Suprapubic skin (tissue), 4 donors: ENCODE measurements around the gene MYO7A. TPM values are rescaled to one million over a fixed set of nuclear protein-coding genes. Genes with fewer than 3 reads are reported as not detected.

Experiments used
- DNase-seq, 2 donors: peaks; one replicate each; pipeline ENCODE4 v3.0.0-alpha.2; 2019; ENCODE audit warnings: low spot score in 2 of 2
- H3K27ac ChIP-seq: fragments of 200-600 bp; sonication (generic); one replicate; pipeline ENCODE4 v1.5.1; 2019
- H3K27me3 ChIP-seq: fragments of 200-600 bp; sonication (generic); one replicate; pipeline ENCODE4 v1.5.1; 2019
- H3K36me3 ChIP-seq: fragments of 200-600 bp; sonication (generic); one replicate; pipeline ENCODE4 v1.5.1; 2019
- H3K4me1 ChIP-seq: fragments of 200-600 bp; sonication (generic); one replicate; pipeline ENCODE4 v1.5.1; 2019
- H3K4me3 ChIP-seq: fragments of 200-600 bp; sonication (generic); one replicate; pipeline ENCODE4 v1.5.1; 2019; ENCODE audit warnings: mild to moderate bottlenecking
- H3K9me3 ChIP-seq: fragments of 200-600 bp; sonication (generic); one replicate; pipeline ENCODE4 v1.5.1; 2019
- EP300 ChIP-seq: sonication (generic); formaldehyde crosslinking; IDR thresholded peaks from one replicate; pipeline ENCODE4 v1.6.1; 2017; ENCODE audit warnings: antibody characterized with exemption
- POLR2A ChIP-seq, 2 donors: fragments of 450-650 bp; IDR thresholded peaks; one replicate each; pipeline ENCODE4 v1.6.1; 2017; ENCODE audit warnings: antibody characterized with exemption in 2 of 2, mild to moderate bottlenecking in 2 of 2, moderate library complexity in 2 of 2
- POLR2AphosphoS5 ChIP-seq, 3 donors: sonication (generic); formaldehyde crosslinking; IDR thresholded peaks; one replicate each; pipeline ENCODE4 v1.6.1; 2017; ENCODE audit warnings: antibody characterized with exemption in 3 of 3
- WGBS: methylation state at CpG from one replicate; pipeline ENCODE4 v1.1.5; 2018; 5-methylcytosine and 5-hydroxymethylcytosine counted together
- total RNA-seq, 4 donors: library from RNA; depleted of rRNA; stranded (reverse); fragments of >200 nt; gene quantifications; one replicate each; pipeline ENCODE4 v1.1.0, GENCODE V29; 2016
- TF ChIP-seq, protein P1 (sequence below), 2 donors: fragments of 200-600 bp in 1 of 2; fragments of 450-650 bp in 1 of 2; sonication (generic) in 1 of 2; IDR thresholded peaks; one replicate each; pipeline ENCODE4 v1.5.1; 2016 to 2019; ENCODE audit warnings: antibody characterized with exemption in 2 of 2, mild to moderate bottlenecking in 1 of 2, moderate library complexity in 1 of 2

MYO7A gene
- total RNA-seq, 4 donors from 2014 or later, result 0.34 to 2.4 (median 2.0) TPM

DNA sequence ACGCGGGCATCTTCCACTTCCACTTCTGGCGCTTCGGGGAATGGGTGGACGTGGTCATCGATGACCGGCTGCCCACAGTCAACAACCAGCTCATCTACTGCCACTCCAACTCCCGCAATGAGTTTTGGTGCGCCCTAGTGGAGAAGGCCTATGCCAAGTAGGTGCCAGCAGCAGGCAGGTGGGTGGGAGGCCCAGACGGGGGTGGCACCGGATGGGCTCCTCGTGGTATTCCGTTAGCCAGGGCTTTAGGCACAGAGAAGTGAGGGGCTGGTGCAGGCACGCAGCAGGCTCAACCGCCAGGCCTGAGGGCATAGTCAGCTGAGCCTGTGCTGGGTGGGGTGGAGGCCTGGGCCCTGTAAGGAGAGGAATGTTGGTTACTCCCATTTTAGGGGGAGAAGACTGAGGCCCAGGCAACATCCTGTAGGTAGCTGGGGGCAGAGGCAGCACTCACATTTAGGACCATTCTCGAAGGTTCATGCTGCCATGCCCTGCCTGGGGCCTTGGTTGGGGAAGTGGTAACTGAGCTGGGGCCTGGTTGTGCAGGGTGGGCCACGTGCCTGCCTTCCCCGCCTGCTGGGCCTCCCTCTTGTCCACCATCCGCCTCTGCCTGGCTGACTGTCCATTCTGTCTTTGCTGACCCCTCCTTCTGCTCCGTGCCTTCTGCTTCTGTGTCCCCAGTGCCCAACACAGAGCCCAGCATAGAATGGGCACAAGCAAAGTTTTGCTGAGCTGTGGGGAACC is 15.2 kb upstream of the MYO7A start:
- Histone ChIP-seq H3K4me1 (no peaks in the 10 kb centered on the region), H3K9me3 (no peaks in the 10 kb centered on the region), H3K4me3 (no peak overlapping the region), H3K36me3 (no peaks in the 10 kb centered on the region), H3K27ac (no peak overlapping the region), H3K27me3 (no peaks in the 10 kb centered on the region)
- 90% methylated on average over 19 of the region's 20 CpGs for WGBS
- DNase-seq, result no peak
- TF ChIP-seq POLR2A (IDR thresholded peaks at IDR 0.05), result no peak
- no peak for TF ChIP-seq EP300
- no peak for TF ChIP-seq POLR2AphosphoS5 (IDR thresholded peaks at IDR 0.05)
- TF ChIP-seq, protein P1, sequence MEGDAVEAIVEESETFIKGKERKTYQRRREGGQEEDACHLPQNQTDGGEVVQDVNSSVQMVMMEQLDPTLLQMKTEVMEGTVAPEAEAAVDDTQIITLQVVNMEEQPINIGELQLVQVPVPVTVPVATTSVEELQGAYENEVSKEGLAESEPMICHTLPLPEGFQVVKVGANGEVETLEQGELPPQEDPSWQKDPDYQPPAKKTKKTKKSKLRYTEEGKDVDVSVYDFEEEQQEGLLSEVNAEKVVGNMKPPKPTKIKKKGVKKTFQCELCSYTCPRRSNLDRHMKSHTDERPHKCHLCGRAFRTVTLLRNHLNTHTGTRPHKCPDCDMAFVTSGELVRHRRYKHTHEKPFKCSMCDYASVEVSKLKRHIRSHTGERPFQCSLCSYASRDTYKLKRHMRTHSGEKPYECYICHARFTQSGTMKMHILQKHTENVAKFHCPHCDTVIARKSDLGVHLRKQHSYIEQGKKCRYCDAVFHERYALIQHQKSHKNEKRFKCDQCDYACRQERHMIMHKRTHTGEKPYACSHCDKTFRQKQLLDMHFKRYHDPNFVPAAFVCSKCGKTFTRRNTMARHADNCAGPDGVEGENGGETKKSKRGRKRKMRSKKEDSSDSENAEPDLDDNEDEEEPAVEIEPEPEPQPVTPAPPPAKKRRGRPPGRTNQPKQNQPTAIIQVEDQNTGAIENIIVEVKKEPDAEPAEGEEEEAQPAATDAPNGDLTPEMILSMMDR (IDR thresholded peaks at IDR 0.05), result no peak

DNA sequence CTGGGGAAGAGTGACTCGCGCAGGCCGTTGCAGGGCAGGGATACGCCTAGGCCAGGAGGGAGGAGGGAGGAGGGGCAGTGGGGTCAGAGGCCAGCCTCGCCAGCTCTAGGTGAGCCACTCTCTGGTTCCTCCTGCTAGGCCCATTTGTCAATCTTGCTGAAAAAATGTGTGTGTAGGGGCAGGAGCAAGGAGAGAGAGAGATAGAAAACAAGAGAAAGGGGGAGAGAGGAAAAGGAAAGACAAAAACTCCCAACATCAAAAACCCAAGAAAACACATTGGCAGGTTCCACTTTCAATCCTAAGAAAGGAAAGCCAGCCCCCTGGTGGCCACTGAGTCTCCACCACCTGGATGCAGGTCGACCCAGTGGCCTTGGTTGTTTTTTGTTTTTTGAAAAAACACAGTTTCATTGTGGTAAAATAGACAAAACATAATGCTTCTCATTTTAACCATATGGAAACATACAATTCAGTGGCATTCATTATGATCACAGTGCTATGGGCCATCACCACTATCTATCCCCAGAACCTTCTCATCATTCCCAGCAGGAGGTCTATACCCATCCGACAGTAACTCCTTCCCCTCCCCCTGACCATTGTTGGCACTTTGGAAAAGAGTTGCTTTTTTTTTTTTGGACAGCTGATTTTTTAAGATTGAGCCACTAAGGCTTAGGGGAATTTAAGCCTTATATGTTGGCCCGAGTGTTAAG is 14.5 kb upstream of the MYO7A start:
- 71% methylated on average over 8 of the region's 8 CpGs for WGBS
- DNase-seq, result no peak
- no peaks in the 10 kb centered on the region for H3K4me1 ChIP-seq
- H3K36me3 ChIP-seq, result peaks cover 5% of the 10 kb centered on the region
- no peaks in the 10 kb centered on the region for H3K9me3 ChIP-seq
- H3K4me3 ChIP-seq, result no peak overlapping the region
- no peaks in the 10 kb centered on the region for H3K27me3 ChIP-seq
- no peak overlapping the region for H3K27ac ChIP-seq
- TF ChIP-seq, protein P1 (IDR thresholded peaks at IDR 0.05), result peak in 1 of 2 donors; percentile 53
- TF ChIP-seq EP300, result no peak

DNA sequence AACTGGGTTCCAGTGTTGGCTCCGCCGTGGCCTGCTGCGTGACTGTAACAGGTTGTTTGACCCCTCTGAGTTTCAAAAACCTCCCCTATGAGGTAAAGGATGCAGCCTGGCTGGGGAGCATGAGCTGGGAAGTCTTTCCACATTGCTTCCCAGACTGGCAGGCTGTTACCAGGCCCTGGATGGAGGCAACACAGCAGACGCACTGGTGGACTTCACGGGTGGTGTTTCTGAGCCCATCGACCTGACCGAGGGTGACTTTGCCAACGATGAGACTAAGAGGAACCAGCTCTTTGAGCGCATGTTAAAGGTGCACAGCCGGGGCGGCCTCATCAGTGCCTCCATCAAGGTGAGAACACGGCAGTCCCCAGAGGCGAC is 14.0 kb upstream of the MYO7A start:
- Histone ChIP-seq H3K9me3 (no peaks in the 10 kb centered on the region), H3K27me3 (no peaks in the 10 kb centered on the region), H3K4me3 (no peak overlapping the region), H3K27ac (no peak overlapping the region), H3K36me3 (peaks cover 10% of the 10 kb centered on the region), H3K4me1 (no peaks in the 10 kb centered on the region)
- no peak for TF ChIP-seq POLR2AphosphoS5 (IDR thresholded peaks at IDR 0.05)
- no peak for TF ChIP-seq POLR2A (IDR thresholded peaks at IDR 0.05)
- TF ChIP-seq EP300, result no peak
- TF ChIP-seq, protein P1 (IDR thresholded peaks at IDR 0.05), result no peak
- no peak for DNase-seq
- 97% methylated on average over 13 of the region's 13 CpGs for WGBS

GRCh38 chr11:77115181-77115611 is 12.8 kb upstream of the MYO7A start:
- WGBS, result 94% methylated on average over 16 of the region's 16 CpGs
- no peak overlapping the region for H3K4me3 ChIP-seq

GRCh38 chr11:77115956-77116355 is 12.1 kb upstream of the MYO7A start:
- WGBS, result 96% methylated on average over 4 of the region's 15 CpGs
- H3K4me1 ChIP-seq, result no peaks in the 10 kb centered on the region
- no peak for DNase-seq
- no peak overlapping the region for H3K4me3 ChIP-seq
- H3K27me3 ChIP-seq, result no peaks in the 10 kb centered on the region
- peaks cover 23% of the 10 kb centered on the region for H3K36me3 ChIP-seq
- TF ChIP-seq EP300, result no peak
- no peak for TF ChIP-seq POLR2A (IDR thresholded peaks at IDR 0.05)
- TF ChIP-seq POLR2AphosphoS5 (IDR thresholded peaks at IDR 0.05), result no peak
- TF ChIP-seq, protein P1 (IDR thresholded peaks at IDR 0.05), result no peak
- no peaks in the 10 kb centered on the region for H3K9me3 ChIP-seq
- no peak overlapping the region for H3K27ac ChIP-seq

More at GRCh38 chr11:77115181-77115611, 12.8 kb upstream of the MYO7A start:
- DNase-seq, result no peak
- no peaks in the 10 kb centered on the region for H3K9me3 ChIP-seq
- no peaks in the 10 kb centered on the region for H3K4me1 ChIP-seq
- no peak overlapping the region for H3K27ac ChIP-seq
- peaks cover 15% of the 10 kb centered on the region for H3K36me3 ChIP-seq
- no peaks in the 10 kb centered on the region for H3K27me3 ChIP-seq
- TF ChIP-seq, protein P1 (IDR thresholded peaks at IDR 0.05), result no peak
- TF ChIP-seq POLR2A (IDR thresholded peaks at IDR 0.05), result no peak
